ENCODE results near the gene FREY1. TPM values are rescaled to one million over a fixed set of nuclear protein-coding genes. Genes with fewer than 3 reads are reported as not detected.

The FREY1 gene
- total and polyA plus RNA-seq, 2 of the 4 experiments (the other 2 are of a cell fraction) = 0.21 TPM; not detected in 1

DNA sequence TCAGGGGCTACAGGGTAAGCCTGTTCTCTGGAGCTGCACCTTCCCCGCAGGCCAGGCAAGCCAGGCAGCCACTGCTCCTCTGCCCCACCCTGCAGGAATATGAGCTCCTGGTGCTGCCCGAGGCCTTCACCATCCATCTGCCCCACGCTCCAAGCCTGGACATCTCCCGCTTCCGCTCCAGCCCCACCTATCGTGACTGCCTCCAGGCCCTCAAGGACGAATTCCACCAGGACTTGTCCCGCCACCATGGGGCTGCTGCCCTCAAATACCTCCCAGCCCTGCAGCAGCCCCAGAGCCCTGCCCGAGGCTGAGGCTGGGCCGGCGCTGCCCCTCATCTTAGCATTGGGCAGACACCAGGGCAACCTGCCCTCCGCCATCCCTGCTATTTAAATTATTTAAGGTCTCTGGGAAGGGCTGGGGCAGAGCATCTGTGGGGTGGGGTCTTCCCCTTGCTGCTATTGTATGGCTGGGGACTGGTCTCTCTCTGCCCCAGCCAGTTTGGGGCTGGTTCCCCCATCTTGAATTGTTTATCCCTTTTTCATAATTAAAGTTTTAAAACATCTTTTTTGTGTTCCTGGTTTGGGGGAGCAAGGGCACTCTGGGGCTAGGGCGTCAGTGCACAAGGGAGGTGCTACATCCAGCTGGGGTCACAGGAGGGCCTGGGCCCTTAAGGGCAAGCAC lies 21.6 kb upstream of the FREY1 start:
- Histone ChIP-seq H3K79me1 (ENCODE audit: low read depth in 1 of 2, low read length in 2 of 2) (no peaks in the 10 kb centered on the region), H3K9ac (ENCODE audit: low read depth, low read length) (no peak overlapping the region), H4K5ac (ENCODE audit: low read depth, low read length) (no peak overlapping the region), H4K8ac (ENCODE audit: low read depth in 2 of 2, low read length in 2 of 2) (no peak overlapping the region), H3K4me1 (ENCODE audit: control insufficient read depth, insufficient read depth, low read length) (no peaks in the 10 kb centered on the region; the same call in 1 of the 2 replicates), H3K4me2 (ENCODE audit: low read depth, low read length) (no peak overlapping the region), H3K56ac (ENCODE audit: extremely low read depth, insufficient read depth, low read length) (no peak overlapping the region), H4K20me1 (ENCODE audit: insufficient read depth, low read length) (peaks cover 7% of the 10 kb centered on the region; the same call in 1 of the 2 replicates), H3K23ac (ENCODE audit: low read depth, low read length) (no peak overlapping the region), H3K4ac (ENCODE audit: low read depth, low read length) (no peak overlapping the region), H2AFZ (replicated peaks; ENCODE audit: low read length, poor library complexity) (no peak overlapping the region), H3K9me1 (ENCODE audit: insufficient read depth, low read length) (no peaks in the 10 kb centered on the region), H3K36me3 (ENCODE audit: control insufficient read depth, insufficient read depth, low read length) (peaks cover 20% of the 10 kb centered on the region), H2BK120ac (ENCODE audit: low read depth, low read length) (no peak overlapping the region), H3K27me3 (ENCODE audit: control insufficient read depth, insufficient read depth, low read length) (peaks cover 23% of the 10 kb centered on the region), H2BK15ac (ENCODE audit: low read depth, low read length) (no peak overlapping the region), H2AK5ac (ENCODE audit: low read depth, low read length) (no peak overlapping the region), H4K91ac (ENCODE audit: insufficient read depth, low read depth, low read length) (no peak overlapping the region), H2BK5ac (ENCODE audit: low read depth, low read length, poor library complexity, severe bottlenecking) (no peak overlapping the region), H3K4me3 (ENCODE audit: insufficient read depth, low read depth, low read length) (no peak overlapping the region), H3K27ac (ENCODE audit: insufficient read depth, low read length) (no peak overlapping the region), H3K14ac (replicated peaks; ENCODE audit: low read depth, low read length) (no peak overlapping the region), H3K9me3 (ENCODE audit: control insufficient read depth, insufficient read depth, low read length) (no peaks in the 10 kb centered on the region), H2AK9ac (replicated peaks; ENCODE audit: low read depth, low read length, poor library complexity) (no peak overlapping the region), H3K18ac (ENCODE audit: low read depth, low read length) (no peak overlapping the region), H2BK20ac (ENCODE audit: low read depth, low read length) (no peak overlapping the region)
- no TSS peak for BruUV-seq (replicated peaks)
- intact Hi-C loops (cut with micrococcal nuclease) (no loop called here), in situ Hi-C loops (cut with MboI; ENCODE audit: low sequenced_read_pairs) (no loop called here), dilution Hi-C loops (cut with HindIII; ENCODE audit: low sequenced_read_pairs, unreplicated experiment) (no loop called here)
- DNase-seq (no peak), ATAC-seq (ENCODE audit: low read depth) (no peak)
- 75% methylated on average over 8 of the region's 13 CpGs; no CpG with 5 or more reads in 1 of the 2 experiments for whole genome bisulfite sequencing, 2 experiments (ENCODE audit: extremely low coverage in 2 of 2, insufficient read length in 1 of 2)
- no peak for TF ChIP-seq MAFK (IDR thresholded peaks at IDR 0.05; ENCODE audit: low read depth, low read length)
- TF ChIP-seq SMC3 (IDR thresholded peaks at IDR 0.05; ENCODE audit: low read depth, low read length) = no peak
- TF ChIP-seq, protein P1, sequence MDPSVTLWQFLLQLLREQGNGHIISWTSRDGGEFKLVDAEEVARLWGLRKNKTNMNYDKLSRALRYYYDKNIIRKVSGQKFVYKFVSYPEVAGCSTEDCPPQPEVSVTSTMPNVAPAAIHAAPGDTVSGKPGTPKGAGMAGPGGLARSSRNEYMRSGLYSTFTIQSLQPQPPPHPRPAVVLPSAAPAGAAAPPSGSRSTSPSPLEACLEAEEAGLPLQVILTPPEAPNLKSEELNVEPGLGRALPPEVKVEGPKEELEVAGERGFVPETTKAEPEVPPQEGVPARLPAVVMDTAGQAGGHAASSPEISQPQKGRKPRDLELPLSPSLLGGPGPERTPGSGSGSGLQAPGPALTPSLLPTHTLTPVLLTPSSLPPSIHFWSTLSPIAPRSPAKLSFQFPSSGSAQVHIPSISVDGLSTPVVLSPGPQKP (IDR thresholded peaks at IDR 0.05; ENCODE audit: borderline replicate concordance, low read depth, low read length) = no peak
- no peak for TF ChIP-seq MAZ (IDR thresholded peaks at IDR 0.05; ENCODE audit: borderline replicate concordance, low read depth, low read length)
- TF ChIP-seq BHLHE40 (IDR thresholded peaks at IDR 0.05; ENCODE audit: low read depth, low read length) = no peak
- no peak for TF ChIP-seq CHD1 (IDR thresholded peaks at IDR 0.05; ENCODE audit: low read depth, low read length)
- no peak for TF ChIP-seq MXI1 (IDR thresholded peaks at IDR 0.05; ENCODE audit: borderline replicate concordance, low read depth, low read length)
- TF ChIP-seq, protein P2, sequence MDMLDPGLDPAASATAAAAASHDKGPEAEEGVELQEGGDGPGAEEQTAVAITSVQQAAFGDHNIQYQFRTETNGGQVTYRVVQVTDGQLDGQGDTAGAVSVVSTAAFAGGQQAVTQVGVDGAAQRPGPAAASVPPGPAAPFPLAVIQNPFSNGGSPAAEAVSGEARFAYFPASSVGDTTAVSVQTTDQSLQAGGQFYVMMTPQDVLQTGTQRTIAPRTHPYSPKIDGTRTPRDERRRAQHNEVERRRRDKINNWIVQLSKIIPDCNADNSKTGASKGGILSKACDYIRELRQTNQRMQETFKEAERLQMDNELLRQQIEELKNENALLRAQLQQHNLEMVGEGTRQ (IDR thresholded peaks at IDR 0.05; ENCODE audit: low read depth, low read length) = no peak
- TF ChIP-seq CEBPB (IDR thresholded peaks at IDR 0.05; ENCODE audit: low read depth, low read length) = no peak
- TF ChIP-seq, protein P3, sequence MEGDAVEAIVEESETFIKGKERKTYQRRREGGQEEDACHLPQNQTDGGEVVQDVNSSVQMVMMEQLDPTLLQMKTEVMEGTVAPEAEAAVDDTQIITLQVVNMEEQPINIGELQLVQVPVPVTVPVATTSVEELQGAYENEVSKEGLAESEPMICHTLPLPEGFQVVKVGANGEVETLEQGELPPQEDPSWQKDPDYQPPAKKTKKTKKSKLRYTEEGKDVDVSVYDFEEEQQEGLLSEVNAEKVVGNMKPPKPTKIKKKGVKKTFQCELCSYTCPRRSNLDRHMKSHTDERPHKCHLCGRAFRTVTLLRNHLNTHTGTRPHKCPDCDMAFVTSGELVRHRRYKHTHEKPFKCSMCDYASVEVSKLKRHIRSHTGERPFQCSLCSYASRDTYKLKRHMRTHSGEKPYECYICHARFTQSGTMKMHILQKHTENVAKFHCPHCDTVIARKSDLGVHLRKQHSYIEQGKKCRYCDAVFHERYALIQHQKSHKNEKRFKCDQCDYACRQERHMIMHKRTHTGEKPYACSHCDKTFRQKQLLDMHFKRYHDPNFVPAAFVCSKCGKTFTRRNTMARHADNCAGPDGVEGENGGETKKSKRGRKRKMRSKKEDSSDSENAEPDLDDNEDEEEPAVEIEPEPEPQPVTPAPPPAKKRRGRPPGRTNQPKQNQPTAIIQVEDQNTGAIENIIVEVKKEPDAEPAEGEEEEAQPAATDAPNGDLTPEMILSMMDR (conservative IDR thresholded peaks at IDR 0.05; ENCODE audit: low read depth, low read length) = no peak
- no peak for TF ChIP-seq RAD21 (IDR thresholded peaks at IDR 0.05; ENCODE audit: low read length)
- no peak for TF ChIP-seq RCOR1 (IDR thresholded peaks at IDR 0.05; ENCODE audit: insufficient replicate concordance, low read length)
- no peak for TF ChIP-seq POLR2A (IDR thresholded peaks at IDR 0.05; ENCODE audit: low read depth, low read length)
- no peak for TF ChIP-seq FOS (IDR thresholded peaks at IDR 0.05; ENCODE audit: low read depth, low read length)
- no peak for TF ChIP-seq RFX5 (IDR thresholded peaks at IDR 0.05; ENCODE audit: low read depth, low read length)
- no peak for TF ChIP-seq NFE2L2 (IDR thresholded peaks at IDR 0.05; ENCODE audit: low read depth, low read length)
- POLR2A ChIA-PET (ENCODE audit: unreplicated experiment) = no interaction called here
- CTCF ChIA-PET = interaction anchor here (1.2 kb wide), 1 partner anchor 14 kb away, joined by 3 read pairs; no protein-coding TSS in a partner anchor
